GDM1 (cell line): ENCODE measurements around the gene WWP2.

Experiments used
- DNase-seq: peaks from one replicate; lab custom pipeline; 2025; lab: John Stamatoyannopoulos, UW

WWP2 gene

DNA sequence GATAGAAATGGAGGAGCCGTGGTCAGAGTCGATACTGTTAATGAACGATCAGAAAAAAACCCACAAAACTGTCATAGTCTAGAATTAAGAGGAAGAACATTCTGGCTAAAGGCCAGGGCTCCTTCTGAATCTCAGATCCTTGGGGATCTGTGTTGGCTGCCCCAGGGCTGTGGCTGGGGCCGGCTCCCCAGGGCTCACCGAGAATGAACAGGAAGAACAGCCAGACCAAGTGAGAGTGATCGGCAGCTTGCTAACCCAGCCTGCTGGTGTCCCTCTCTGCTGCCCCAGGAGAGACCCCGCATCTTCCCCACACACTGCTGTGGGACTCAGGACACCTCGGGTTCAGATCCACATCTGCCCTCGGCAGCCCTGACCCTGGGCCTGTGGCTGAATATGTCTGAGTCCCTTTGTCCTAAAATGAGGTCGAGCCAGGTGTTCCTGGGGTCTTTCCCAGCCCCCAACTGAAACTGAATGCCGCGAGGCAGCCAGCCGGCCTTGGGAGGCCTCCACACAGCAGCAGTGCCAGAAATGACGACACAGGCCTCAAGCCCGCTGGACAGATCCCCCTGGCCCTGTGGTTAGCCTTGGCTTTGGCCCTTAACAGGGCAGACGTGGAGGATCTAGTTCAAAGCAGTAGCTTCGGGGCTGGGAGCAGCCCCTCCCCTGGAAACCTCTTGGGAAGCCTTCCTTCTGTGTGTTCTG lies 165.1 kb downstream of the WWP2 start:
- no peak for DNase-seq

DNA sequence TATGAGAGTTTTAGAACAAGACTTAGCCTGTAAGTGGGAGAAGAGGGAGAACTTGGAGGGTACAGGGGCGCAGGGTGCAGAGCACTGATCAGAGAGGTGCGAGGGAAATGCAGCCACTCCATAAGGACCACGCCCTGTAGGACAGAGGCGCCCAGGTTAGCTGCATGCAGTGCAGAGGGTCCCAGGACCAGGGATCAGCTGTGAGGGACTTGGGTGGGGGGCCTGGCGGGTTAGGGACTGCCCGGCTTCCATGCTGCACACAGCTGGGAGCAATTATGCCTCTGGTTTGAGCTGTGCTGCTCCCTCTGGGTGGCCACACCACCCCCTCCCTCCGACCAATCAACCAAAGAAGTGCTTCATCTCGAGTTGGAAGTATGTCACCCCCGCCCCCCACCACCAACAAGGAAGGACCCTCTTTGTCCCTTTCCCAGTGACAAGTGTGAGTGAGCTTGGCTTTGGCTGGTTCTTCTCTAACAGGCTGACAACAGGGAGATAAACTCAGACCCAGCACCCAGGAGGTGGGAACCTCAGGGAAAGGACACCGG lies 166.8 kb downstream of the WWP2 start:
- DNase-seq = no peak

DNA sequence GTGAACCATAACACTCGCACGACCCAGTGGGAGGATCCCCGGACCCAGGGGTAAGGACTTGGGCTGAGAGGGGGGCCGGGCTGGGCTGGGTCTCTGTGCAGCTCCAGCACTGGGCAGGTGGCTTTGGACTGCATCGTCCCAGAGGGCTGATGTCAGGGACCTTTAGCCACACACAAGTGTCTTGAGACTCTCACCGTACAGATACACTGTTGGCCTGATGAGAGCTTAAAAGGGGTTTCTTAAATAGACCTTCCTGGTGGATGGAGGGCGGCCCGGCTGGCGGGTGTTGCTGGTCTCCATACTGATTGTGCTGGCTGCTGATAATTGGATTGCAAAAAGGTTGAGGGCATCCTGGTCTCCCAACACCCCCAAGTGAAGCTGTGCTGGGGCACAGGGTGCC lies 167.3 kb downstream of the WWP2 start:
- DNase-seq = no peak

DNA sequence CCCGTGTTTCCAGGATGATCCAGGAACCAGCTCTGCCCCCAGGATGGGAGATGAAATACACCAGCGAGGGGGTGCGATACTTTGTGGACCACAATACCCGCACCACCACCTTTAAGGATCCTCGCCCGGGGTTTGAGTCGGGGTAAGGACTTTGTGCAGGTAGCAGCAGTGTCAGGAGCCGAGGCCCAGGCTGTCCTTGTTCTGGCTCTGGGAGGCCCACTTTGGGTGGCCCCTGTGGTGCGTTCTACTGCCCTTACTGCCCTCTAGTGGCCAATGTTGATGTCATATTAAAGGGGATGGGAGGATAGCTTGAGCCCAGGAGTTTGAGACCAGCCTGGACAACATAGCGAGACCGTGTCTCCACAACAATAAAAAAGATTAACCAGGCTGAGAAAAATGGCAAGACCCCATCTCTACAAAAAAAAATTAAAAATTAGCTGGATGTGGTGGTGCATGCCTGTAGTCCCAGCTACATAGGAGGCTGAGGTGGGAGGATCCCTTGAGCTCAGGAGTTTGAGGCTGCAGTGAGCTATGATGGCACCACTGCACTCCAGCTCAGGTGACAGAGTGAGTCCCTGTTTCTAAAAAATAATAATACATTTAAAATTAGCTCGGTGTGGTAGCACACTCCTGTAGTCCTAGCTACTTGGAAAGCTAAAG lies 168.1 kb downstream of the WWP2 start:
- peak; percentile 0 for DNase-seq

DNA sequence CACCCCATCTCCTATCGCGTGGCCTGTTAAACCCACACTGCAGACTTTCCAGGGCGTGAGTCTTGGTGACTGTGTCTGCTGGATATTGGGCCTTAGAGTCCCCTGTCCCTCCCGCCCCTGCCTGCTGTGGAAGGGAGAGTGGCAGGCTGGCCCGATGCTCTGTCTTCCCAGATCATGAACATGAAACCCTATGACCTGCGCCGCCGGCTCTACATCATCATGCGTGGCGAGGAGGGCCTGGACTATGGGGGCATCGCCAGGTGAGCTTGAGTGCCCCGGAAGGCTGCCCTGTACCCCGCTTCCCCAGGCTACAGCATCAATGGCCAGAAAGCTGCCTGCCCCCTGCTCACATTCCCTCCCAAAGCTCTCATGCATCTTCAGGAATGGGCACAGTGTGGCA lies 169.5 kb downstream of the WWP2 start:
- DNase-seq = no peak

DNA sequence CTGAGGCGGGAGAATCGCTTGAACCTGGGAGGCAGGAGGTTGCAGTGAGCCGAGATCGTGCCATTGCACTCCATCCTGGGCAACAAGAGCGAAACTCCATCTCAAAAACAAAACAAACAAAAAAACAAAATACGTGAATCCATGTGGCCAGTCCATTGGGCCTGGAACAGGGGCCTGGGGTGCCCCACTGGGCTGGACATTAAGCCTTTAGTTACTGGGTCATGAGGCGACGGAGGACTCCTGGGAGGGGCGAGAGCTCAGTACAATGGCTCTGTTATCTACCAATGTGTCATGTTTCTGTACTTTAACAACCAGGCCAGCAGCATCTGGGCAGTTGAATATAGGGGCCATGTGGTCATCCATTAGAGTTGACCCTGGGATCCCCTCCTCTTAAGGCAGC lies 170.1 kb downstream of the WWP2 start:
- DNase-seq = no peak

DNA sequence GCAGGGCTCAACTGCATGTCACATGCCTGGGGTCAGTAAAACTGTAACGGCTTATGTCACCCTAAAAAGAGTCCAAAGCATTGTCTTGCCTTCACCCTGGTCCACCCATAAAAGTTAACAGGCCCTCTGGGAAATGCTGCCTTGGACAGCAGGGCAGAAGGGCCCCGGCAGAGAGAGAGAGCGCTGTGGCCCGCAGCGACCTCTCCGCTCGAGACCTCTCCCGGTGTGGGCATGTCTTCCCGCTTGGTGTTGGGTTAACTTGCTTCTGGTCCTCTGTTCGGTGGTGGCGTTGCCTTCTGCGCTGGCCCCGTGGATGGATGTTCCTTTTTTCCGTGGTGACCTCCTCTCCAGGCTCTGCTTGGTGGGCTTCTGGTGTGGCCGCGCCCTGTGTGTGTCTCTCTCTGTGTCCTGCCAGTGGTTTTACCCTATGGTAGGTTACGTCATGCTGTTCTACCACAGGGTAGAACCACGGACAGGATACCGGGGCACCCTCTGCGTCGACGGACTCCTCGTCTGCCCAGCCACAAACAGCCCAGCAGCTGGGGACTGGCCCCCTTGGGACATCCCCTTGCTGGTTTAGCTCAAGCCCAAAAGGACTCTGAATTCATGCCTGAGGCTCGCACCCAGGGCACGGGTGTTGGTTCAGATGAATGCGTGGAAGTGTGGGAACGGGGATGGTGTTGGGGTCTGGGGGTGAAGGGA lies 170.7 kb downstream of the WWP2 start:
- DNase-seq = no peak

DNA sequence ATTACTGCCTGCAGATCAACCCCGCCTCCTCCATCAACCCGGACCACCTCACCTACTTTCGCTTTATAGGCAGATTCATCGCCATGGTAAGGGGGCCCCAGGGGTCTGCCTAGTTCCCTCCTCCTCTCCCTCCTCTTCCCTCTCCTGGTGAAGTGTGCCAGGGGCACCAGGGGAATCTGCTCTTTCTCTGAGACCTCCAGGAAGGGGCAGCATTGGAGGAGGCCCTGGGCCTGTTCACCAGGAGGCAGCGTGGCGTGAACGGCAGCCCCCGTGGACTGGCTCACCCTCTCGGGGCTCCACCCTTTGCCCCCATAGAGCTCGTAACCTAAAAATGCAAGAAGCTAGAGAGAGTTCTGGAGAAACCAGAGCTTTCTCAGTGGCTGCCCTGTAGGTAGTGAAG lies 171.9 kb downstream of the WWP2 start:
- no peak for DNase-seq

DNA sequence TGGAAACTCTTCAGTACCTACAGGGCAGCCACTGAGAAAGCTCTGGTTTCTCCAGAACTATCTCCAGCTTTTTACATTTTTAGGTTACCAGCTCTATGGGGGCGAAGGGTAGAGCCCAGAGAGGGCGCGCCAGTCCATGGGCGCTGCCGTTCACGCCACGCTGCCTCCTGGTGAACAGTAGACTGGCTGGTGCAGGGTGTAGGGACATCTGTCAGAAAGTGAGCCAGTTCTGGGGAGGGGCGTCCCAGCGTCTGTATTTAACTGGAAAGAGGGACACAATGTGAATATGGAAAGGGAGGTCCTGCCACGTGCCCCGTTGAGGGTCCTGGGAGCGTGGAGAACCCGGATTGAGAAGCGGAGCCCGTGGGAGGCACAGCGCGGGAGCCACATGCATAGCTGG lies 172.6 kb downstream of the WWP2 start:
- DNase-seq = no peak

DNA sequence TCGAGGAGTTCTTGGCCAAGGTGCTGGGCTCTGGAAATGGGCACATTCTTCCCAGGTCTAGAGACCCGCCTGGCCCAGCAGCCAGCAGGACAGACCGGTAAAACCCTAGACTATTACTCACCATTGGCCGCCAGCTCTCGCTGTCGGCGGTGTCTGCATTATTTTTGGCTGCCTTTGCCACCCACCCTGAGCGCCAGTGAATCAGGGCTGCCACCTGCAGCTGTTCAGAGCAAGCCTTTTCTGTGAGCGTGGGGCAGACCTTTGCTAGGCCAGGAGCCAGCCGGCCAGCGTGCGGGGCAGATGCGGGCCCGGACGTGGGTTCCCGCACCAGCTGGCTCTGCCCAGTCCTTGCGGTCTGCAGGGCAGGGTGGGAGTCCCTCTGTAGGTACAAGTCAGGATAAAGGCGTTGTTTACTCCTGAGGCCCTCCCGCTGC lies 173.2 kb downstream of the WWP2 start:
- no peak for DNase-seq

DNA sequence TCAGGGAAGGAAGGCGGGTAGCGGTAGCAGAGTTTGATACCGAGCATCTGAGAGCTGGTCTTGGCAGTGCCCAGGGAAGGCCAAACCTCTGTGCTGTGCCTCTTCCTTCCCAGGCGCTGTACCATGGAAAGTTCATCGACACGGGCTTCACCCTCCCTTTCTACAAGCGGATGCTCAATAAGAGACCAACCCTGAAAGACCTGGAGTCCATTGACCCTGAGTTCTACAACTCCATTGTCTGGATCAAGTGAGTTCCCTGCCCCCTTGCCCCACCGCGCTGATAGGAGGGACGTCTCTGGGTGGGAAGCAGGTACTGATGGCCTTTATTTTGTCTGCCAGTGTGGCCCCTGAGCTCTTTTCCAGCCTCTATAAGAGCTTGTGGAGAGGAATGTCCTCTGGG lies 173.6 kb downstream of the WWP2 start:
- DNase-seq = no peak

DNA sequence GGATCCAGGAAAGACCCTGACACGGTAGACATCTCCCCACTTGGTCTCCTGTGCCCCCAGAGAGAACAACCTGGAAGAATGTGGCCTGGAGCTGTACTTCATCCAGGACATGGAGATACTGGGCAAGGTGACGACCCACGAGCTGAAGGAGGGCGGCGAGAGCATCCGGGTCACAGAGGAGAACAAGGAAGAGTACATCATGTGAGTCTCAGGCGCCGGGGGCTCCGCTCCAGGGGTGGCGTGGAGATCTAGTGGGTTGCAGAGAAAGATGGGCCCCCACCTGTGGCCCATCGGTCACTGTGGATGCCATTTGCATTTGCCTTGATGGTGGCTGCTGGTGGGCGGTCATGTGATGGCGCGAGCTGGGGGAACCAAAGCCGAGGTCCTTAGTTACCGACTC lies 174.1 kb downstream of the WWP2 start:
- no peak for DNase-seq

DNA sequence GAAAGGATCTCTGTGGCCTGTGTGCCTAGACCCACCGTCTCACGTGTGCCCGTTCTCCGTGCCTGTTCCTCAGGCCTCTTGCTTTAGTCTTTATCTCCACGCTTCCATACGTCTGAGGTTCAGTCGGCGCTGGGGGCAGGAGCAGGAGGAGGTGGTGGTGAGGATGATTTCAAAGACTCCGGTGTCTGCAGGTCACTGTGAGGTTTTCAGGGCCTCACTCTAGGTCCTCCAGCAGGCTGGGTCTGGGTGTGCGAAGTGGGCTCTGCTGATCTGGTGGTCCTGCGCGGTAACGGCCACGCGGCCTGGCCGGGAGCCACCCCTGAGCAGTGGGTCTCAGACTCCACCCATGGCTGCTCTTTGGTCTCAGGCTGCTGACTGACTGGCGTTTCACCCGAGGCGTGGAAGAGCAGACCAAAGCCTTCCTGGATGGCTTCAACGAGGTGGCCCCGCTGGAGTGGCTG lies 174.6 kb downstream of the WWP2 start:
- DNase-seq = no peak

DNA sequence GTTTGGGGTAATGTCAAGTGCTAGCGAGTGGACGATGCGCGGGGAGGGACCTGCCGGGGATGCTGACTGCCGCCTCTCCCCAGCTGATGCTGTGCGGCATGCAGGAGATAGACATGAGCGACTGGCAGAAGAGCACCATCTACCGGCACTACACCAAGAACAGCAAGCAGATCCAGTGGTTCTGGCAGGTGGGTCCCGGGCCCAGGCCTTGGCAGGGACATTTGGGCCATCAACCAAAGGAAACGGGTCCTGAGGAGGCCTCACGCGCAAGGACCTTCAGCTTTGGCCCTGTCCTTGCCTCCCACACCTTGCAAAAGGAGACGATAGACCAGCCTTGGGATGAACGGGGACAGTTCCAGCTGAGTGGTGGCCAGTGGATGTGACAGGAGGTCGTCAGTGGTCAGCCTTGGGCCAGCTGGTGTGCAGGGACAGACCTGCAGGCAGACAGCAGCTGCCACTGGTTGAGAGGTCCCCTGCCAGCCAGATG lies 175.4 kb downstream of the WWP2 start:
- no peak for DNase-seq

DNA sequence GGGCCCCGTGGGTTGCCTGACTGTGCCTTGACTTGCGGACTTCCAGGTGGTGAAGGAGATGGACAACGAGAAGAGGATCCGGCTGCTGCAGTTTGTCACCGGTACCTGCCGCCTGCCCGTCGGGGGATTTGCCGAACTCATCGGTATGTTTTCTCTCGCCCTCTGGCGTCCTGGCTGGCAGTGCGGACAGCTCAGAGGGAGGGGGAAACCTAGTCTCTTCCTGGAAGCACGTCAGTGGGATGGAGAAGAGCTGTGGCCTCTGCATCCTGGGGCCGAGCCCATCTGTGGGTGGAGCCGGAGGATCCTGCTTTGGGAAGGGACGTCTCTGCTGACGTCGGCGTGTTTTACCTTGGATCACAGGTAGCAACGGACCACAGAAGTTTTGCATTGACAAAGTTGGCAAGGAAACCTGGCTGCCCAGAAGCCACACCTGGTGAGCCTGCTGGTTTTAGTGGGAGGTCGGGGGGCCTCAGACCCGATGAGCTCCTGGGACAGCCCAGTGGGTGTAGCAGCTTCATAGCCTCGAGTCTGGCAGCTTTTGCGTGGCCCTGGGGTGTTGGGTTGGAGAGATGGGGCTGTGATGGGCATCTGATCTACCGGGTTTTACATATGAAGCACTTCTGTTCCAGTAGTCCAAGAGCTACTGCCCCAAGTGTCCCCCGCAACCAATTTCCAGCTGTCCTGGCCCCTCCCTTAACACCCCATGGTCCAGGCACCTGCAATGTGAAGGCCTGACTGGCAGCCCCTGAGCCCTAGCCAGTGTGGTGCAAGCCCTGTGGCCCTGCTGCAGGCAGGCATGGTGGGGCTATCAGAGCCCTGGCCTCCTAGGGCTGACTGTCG lies 177.1 kb downstream of the WWP2 start:
- no peak for DNase-seq

DNA sequence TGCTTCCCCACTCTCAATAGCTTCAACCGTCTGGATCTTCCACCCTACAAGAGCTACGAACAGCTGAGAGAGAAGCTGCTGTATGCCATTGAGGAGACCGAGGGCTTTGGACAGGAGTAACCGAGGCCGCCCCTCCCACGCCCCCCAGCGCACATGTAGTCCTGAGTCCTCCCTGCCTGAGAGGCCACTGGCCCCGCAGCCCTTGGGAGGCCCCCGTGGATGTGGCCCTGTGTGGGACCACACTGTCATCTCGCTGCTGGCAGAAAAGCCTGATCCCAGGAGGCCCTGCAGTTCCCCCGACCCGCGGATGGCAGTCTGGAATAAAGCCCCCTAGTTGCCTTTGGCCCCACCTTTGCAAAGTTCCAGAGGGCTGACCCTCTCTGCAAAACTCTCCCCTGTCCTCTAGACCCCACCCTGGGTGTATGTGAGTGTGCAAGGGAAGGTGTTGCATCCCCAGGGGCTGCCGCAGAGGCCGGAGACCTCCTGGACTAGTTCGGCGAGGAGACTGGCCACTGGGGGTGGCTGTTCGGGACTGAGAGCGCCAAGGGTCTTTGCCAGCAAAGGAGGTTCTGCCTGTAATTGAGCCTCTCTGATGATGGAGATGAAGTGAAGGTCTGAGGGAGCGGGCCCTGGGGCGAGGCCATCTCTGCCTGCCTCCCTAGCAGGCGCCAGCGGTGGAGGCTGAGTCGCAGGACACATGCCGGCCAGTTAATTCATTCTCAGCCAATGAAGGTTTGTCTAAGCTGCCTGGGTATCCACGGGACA lies 177.9 kb downstream of the WWP2 start:
- DNase-seq = no peak

DNA sequence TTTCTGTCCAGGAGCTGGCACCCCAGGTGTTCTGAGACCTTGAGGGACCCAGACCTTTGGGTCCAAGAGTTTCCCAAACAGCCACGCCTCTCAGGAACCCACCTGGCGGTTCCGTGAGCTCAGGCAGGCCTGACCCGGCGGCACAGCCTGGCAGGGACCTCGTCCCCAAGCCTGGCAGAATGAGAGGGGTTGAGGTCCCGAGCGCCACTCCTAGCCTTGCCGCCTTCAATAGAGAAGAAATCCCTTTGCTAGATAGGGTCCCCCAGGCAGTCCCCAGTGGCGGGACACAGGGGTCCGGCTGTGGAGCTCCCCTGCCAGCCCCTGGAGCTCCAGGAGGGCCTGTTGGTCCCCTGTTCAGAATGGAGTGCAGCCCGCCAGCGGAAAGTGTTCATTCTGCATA lies 178.5 kb downstream of the WWP2 start:
- no peak for DNase-seq

DNA sequence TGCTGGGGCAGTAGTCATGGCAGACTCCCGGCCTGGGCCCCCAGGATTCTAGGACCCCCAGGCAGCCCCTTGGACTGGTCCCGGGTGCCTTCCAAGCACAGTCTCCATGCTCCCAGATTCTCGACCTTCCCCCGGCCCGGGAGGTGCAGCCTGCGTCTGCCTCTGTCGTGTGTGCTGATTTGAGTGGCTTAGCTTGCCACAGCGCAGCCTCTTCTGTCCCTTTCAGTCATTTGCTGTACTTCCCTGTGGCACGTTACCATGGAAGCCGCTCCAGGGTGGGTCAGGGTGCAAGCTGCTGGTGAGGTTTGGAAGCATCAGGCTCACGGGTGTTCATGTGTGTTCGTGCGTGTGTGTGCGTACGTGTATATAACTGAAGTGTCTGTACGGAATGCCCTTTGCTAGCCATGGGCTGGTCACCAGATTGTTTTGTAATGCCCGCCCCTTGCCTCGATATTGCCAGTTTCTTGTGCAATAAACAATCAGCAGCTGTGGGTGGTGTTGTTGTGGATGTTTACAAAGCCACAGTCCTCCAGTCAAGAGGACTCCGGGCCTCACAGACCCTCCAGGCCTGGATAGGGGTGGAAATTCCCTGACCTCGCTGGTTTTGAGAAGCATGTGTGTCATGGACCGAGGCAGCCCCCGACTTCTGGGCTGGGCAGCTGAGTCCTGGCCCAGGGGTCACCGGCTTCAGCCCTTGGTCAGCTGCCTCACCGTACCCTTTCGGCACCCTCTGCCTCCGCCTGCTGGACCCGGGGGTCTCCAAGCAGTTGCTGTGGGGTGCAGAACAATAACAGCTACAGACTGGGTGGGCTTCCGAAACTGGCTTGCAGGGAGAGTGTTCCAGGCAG lies 179.3 kb downstream of the WWP2 start:
- no peak for DNase-seq

DNA sequence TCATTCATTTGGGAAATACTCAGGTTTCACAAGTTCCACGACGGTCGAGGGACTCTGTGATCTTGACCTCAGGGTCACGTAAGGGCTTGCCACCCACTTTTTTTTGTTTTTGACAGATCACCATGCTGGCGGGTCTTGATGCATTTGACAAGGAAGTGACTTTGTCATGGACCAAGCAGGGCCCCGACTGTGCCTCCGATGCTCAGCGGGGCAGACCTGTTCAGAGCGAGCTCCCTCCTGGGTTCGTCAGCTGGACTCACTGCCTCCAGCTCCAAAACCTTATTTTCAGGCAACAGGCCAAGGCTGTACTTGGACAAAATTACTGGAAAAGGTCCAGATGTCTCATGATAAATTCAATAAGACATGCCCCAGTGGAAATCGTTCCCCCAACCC lies 180.0 kb downstream of the WWP2 start:
- no peak for DNase-seq

DNA sequence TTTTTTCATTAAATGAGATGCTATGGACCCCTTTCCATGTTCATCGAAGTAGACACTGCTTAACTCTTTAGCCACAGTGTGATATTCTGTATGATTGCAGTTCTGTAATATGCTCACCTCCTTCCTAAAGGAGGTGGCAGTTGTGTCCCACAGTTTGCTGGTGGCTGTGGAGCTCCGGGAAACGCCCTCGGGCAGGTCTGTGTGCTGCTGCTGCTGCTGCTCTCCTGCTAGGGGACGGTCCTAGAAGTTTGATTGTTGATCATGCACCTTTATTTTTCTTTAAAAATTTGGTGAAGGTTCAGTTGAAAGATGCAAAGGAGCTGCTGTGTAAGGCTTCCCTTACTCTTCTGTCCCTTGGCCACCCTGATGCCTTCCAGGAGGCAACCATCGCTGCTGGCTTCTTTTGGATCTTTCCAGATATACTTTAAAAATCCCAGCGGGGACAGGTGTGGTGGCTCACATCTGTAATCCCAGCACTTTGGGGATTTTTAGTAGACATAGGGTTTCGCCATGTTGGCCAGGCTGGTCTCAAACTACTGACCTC lies 180.6 kb downstream of the WWP2 start:
- no peak for DNase-seq
